ENCODE results near the gene PBX3.

- TF ChIP-seq, protein P1, sequence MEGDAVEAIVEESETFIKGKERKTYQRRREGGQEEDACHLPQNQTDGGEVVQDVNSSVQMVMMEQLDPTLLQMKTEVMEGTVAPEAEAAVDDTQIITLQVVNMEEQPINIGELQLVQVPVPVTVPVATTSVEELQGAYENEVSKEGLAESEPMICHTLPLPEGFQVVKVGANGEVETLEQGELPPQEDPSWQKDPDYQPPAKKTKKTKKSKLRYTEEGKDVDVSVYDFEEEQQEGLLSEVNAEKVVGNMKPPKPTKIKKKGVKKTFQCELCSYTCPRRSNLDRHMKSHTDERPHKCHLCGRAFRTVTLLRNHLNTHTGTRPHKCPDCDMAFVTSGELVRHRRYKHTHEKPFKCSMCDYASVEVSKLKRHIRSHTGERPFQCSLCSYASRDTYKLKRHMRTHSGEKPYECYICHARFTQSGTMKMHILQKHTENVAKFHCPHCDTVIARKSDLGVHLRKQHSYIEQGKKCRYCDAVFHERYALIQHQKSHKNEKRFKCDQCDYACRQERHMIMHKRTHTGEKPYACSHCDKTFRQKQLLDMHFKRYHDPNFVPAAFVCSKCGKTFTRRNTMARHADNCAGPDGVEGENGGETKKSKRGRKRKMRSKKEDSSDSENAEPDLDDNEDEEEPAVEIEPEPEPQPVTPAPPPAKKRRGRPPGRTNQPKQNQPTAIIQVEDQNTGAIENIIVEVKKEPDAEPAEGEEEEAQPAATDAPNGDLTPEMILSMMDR (IDR thresholded peaks at IDR 0.05) = no peak
- no peak for TF ChIP-seq POLR2A (IDR thresholded peaks at IDR 0.05)
Observed at GRCh38 chr9:126014726-126015125, 267.6 kb downstream of the PBX3 start.
